ENCODE measurements around the gene B3GNT8.
"Not testable (repeated sequence)": the region's sequence is repeated elsewhere in the genome, so short reads cannot be mapped to it uniquely, and the experiment has no call there.

The B3GNT8 gene

GRCh38 chr19:41410336-41411054, 16.7 kb downstream of the B3GNT8 start:
- TF ChIP-seq CTCF (conservative IDR thresholded peaks at IDR 0.05; ENCODE audit: control insufficient read depth, insufficient read depth, low read depth, low read length), result no peak
- DNase-seq (ENCODE audit: low read depth), result no peak
- no peak overlapping the region for H3K4me3 ChIP-seq (ENCODE audit: control insufficient read depth, low read depth, low read length)

- H3K4me3 ChIP-seq (ENCODE audit: control insufficient read depth, low read depth, low read length), result no peak overlapping the region
- peak; percentile 20 for DNase-seq (ENCODE audit: low read depth)
- TF ChIP-seq CTCF (conservative IDR thresholded peaks at IDR 0.05; ENCODE audit: control insufficient read depth, insufficient read depth, low read depth, low read length), result no peak
These were observed 17.9 kb downstream of the B3GNT8 start for GRCh38 chr19:41409288-41409687.

GRCh38 chr19:41408846-41409245, 18.3 kb downstream of the B3GNT8 start:
- not testable (repeated sequence) for H3K4me3 ChIP-seq (ENCODE audit: control insufficient read depth, low read depth, low read length); DNase-seq (ENCODE audit: low read depth)

- no peak for TF ChIP-seq CTCF (conservative IDR thresholded peaks at IDR 0.05; ENCODE audit: control insufficient read depth, insufficient read depth, low read depth, low read length)
- H3K4me3 ChIP-seq (ENCODE audit: control insufficient read depth, low read depth, low read length), result no peak overlapping the region
- DNase-seq (ENCODE audit: low read depth), result no peak
These were observed 18.9 kb downstream of the B3GNT8 start for GRCh38 chr19:41408256-41408655.

- no peak overlapping the region for H3K4me3 ChIP-seq (ENCODE audit: control insufficient read depth, low read depth, low read length)
- no peak for TF ChIP-seq CTCF (conservative IDR thresholded peaks at IDR 0.05; ENCODE audit: control insufficient read depth, insufficient read depth, low read depth, low read length)
- no peak for DNase-seq (ENCODE audit: low read depth)
These were observed 19.9 kb downstream of the B3GNT8 start for GRCh38 chr19:41407271-41407670.

- TF ChIP-seq CTCF (conservative IDR thresholded peaks at IDR 0.05; ENCODE audit: control insufficient read depth, insufficient read depth, low read depth, low read length), result no peak
- H3K4me3 ChIP-seq (ENCODE audit: control insufficient read depth, low read depth, low read length), result no peak overlapping the region
- DNase-seq (ENCODE audit: low read depth), result no peak
These were observed 21.4 kb downstream of the B3GNT8 start for GRCh38 chr19:41405776-41406175.

GRCh38 chr19:41403181-41403970, 23.8 kb downstream of the B3GNT8 start:
- no peak for TF ChIP-seq CTCF (conservative IDR thresholded peaks at IDR 0.05; ENCODE audit: control insufficient read depth, insufficient read depth, low read depth, low read length)
- no peak for DNase-seq (ENCODE audit: low read depth)
- no peak overlapping the region for H3K4me3 ChIP-seq (ENCODE audit: control insufficient read depth, low read depth, low read length)
